22Rv1 (cell line): Measurements from ENCODE around the gene MRO.

Experiments
- ZFX ChIP-seq: fragments of 450-650 bp; IDR thresholded peaks from 2 replicates; pipeline ENCODE4 v1.6.1; 2017; ENCODE audit warnings: antibody characterized with exemption, borderline replicate concordance
- TF ChIP-seq, protein P1 (sequence below): fragments of 450-650 bp; IDR thresholded peaks from 2 replicates; pipeline ENCODE4 v1.5.1; 2017; ENCODE audit warnings: mild to moderate bottlenecking

DNA sequence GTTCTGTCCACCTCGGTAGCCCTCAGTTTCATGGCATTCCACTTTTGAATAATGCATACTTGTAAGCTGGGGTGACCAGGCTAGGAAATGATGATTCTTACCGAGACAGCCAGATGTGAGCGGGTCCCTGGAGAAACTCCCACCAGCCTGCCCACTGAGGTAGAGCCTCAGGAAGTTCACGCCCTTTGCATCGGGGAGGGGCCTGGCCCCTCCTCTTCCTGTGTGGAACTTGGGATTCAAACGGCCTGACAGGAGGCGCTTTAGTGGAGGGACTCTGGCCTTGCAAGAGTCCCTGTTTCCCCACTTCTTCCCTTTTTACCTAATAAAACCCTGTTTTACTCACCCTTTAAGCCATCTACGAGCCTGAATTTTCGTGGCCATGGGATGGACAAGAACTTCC, 44.6 kb downstream of the MRO start:
- TF ChIP-seq, protein P1, sequence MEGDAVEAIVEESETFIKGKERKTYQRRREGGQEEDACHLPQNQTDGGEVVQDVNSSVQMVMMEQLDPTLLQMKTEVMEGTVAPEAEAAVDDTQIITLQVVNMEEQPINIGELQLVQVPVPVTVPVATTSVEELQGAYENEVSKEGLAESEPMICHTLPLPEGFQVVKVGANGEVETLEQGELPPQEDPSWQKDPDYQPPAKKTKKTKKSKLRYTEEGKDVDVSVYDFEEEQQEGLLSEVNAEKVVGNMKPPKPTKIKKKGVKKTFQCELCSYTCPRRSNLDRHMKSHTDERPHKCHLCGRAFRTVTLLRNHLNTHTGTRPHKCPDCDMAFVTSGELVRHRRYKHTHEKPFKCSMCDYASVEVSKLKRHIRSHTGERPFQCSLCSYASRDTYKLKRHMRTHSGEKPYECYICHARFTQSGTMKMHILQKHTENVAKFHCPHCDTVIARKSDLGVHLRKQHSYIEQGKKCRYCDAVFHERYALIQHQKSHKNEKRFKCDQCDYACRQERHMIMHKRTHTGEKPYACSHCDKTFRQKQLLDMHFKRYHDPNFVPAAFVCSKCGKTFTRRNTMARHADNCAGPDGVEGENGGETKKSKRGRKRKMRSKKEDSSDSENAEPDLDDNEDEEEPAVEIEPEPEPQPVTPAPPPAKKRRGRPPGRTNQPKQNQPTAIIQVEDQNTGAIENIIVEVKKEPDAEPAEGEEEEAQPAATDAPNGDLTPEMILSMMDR = no peak
- TF ChIP-seq ZFX = no peak
